Pancreas (tissue), 10 donors: Measurements from ENCODE around the gene CHST8. TPM values are rescaled to one million over a fixed set of nuclear protein-coding genes. Genes with fewer than 3 reads are reported as not detected.

Source experiments
- ATAC-seq, 4 donors: fragments of 200-7000 bp; cut with Tn5 transposase; one replicate each; pipeline versions ENCODE4 v1.8.0 to v1.9.1; 2020; ENCODE audit warnings: mild to moderate bottlenecking in 4 of 4, moderate library complexity in 4 of 4
- DNase-seq, 6 donors: peaks; one replicate each; pipeline ENCODE4 v3.0.0-alpha.2; 2020
- FAIRE-seq: peaks from 2 replicates; lab custom pipeline; 2012; peaks lifted over from hg19 to GRCh38; lab: Jason Lieb, UNC
- H3K27ac ChIP-seq, 4 donors: fragments of 200-600 bp; sonication (generic); 1 replicate in 3 of 4; 2 replicates in 1 of 4; pipeline versions ENCODE4 v1.5.0 to v1.8.0; 2020
- H3K27me3 ChIP-seq, 4 donors: fragments of 200-600 bp; one replicate each; pipeline ENCODE4 v1.8.0; 2021
- H3K36me3 ChIP-seq, 3 donors: fragments of 200-600 bp; sonication (generic) in 1 of 3; one replicate each; pipeline versions ENCODE4 v1.5.0 to v1.8.0; 2020 to 2021
- H3K4me1 ChIP-seq, 3 donors: fragments of 200-600 bp; one replicate each; pipeline ENCODE4 v1.8.0; 2021
- H3K4me3 ChIP-seq, 4 donors: fragments of 200-600 bp; sonication (generic) in 2 of 4; one replicate each; pipeline versions ENCODE4 v1.5.0 to v1.8.0; 2020 to 2021
- H3K9me3 ChIP-seq, 4 donors: fragments of 200-600 bp; one replicate each; pipeline ENCODE4 v1.8.0; 2021
- WGBS, 2 donors: extraction: QIAGEN DNeasy Blood & Tissue Kit; methylation state at CpG; one replicate each; pipeline ENCODE4 v1.1.7; 2013; 5-methylcytosine and 5-hydroxymethylcytosine counted together
- intact Hi-C, 3 donors: fragments of 100-400 bp; cut with DNase I; formaldehyde crosslinking; loops; one replicate each; pipeline versions ENCODE4 v1.11.1 to v1.14.2; 2022
- polyA plus RNA-seq, 2 donors: library from polyadenylated mRNA; stranded (reverse); fragments of 200-250 nt; gene quantifications; one replicate each; pipeline ENCODE4 v1.2.3, GENCODE V29; 2013
- total RNA-seq, 6 donors: library from RNA; stranded (reverse); fragmentation: NEBNext Ultra II Directional in 4 of 6; extraction: Animal tissue kit (Norgen Biotek cat#: 25700) in 4 of 6; gene quantifications; one replicate each; pipeline versions ENCODE4 v1.2.1 to v1.2.4, GENCODE V29; 2021 to 2023
- TF ChIP-seq, protein P1 (sequence below), 4 donors: fragments of 200-600 bp; sonication (generic) in 3 of 4; IDR thresholded peaks; one replicate each; pipeline versions ENCODE4 v1.5.0 to v1.8.0; 2021; ENCODE audit warnings: antibody characterized with exemption in 4 of 4
- donor health status: healthy with polysubstance abuse.
- donor health status: DM: no; HTN: no; CAD: no; lungs with moderate emphysema.
- donor health status: DM: no; HTN: no; CAD: no.
- donor health status: control.
- donor health status: control.
- donor health status: Bipolar disorder and iron deficiency.
- donor health status: DM: yes; HTN: yes; CAD: no.
- donor health status: DM: no; HTN: no; CAD: no.
- donor health status: DM: no; HTN: no; CAD: no.
- donor health status: DM: yes; HTN: yes; CAD: no.

CHST8 gene
- total and polyA plus RNA-seq, 8 donors = 0.41 to 3.6 (median 0.89) TPM

- Histone ChIP-seq H3K36me3 (no peaks in the 10 kb centered on the region), H3K4me3 (no peak overlapping the region), H3K4me1 (no peaks in the 10 kb centered on the region), H3K27ac (no peak overlapping the region), H3K9me3 (no peaks in the 10 kb centered on the region), H3K27me3 (no peaks in the 10 kb centered on the region)
- intact Hi-C loops = no loop called here
- TF ChIP-seq, protein P1, sequence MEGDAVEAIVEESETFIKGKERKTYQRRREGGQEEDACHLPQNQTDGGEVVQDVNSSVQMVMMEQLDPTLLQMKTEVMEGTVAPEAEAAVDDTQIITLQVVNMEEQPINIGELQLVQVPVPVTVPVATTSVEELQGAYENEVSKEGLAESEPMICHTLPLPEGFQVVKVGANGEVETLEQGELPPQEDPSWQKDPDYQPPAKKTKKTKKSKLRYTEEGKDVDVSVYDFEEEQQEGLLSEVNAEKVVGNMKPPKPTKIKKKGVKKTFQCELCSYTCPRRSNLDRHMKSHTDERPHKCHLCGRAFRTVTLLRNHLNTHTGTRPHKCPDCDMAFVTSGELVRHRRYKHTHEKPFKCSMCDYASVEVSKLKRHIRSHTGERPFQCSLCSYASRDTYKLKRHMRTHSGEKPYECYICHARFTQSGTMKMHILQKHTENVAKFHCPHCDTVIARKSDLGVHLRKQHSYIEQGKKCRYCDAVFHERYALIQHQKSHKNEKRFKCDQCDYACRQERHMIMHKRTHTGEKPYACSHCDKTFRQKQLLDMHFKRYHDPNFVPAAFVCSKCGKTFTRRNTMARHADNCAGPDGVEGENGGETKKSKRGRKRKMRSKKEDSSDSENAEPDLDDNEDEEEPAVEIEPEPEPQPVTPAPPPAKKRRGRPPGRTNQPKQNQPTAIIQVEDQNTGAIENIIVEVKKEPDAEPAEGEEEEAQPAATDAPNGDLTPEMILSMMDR (IDR thresholded peaks at IDR 0.05) = no peak
- peak in 1 of 6 donors; percentile 22 for DNase-seq
- 94 to 96% methylated on average over 11 of the region's 11 CpGs for WGBS, 2 donors
- no peak for FAIRE-seq
- ATAC-seq = no peak
These were observed 189.1 kb downstream of the CHST8 start for GRCh38 chr19:33810821-33811220.

- no peak for FAIRE-seq
- intact Hi-C loops = no loop called here
- no peak for ATAC-seq
- H3K4me1 ChIP-seq = no peaks in the 10 kb centered on the region
- peak in 2 of 6 donors; percentile 43 to 55 for DNase-seq
- 95 to 96% methylated on average over 41 of the region's 41 CpGs for WGBS, 2 donors
- no peaks in the 10 kb centered on the region for H3K36me3 ChIP-seq
- H3K27ac ChIP-seq = no peak overlapping the region
- TF ChIP-seq, protein P1 (IDR thresholded peaks at IDR 0.05) = no peak
- no peaks in the 10 kb centered on the region for H3K9me3 ChIP-seq
- no peaks in the 10 kb centered on the region for H3K27me3 ChIP-seq
- H3K4me3 ChIP-seq = no peak overlapping the region
These were observed 189.5 kb downstream of the CHST8 start for GRCh38 chr19:33811246-33811645.

DNA sequence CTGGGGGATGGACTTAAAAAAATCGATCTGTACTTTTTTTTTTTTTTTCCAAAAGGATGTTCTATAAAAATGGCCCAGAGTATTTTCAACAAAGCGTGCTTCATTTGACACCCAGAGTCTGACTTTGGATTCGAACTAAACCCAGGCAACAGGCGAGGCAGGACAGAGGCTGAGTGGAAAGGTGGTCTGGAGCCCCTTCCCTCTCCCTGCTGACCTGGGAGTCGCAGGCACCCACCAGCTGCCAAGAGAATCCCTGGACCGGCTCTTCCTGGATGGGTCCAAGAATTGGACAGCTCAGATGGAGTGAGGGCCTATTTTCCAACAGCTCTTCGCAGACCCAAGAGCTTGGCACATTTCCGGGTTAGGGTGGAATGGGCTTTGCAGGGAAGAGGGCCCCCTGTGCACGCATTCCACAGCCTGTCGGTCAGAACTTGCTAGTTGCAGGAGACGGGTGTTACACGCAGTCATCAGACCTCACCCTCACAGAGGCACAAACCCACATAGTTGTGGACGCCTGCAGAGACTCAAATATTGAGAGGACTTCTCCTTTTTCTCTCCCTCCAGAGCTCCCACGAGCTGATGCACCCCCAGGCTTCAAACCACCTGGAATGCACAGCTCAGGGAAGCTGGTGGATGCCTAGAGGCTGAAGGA, 190.1 kb downstream of the CHST8 start:
- no peak for FAIRE-seq
- intact Hi-C loops = no loop called here
- ATAC-seq = no peak
- Histone ChIP-seq H3K4me1 (no peaks in the 10 kb centered on the region), H3K36me3 (no peaks in the 10 kb centered on the region), H3K4me3 (no peak overlapping the region), H3K27ac (no peak overlapping the region), H3K9me3 (no peaks in the 10 kb centered on the region), H3K27me3 (no peaks in the 10 kb centered on the region)
- 82 to 87% methylated on average over 14 of the region's 14 CpGs for WGBS, 2 donors
- DNase-seq = peak in 3 of 6 donors; percentile 3 to 33 (median 15)
- TF ChIP-seq, protein P1 (IDR thresholded peaks at IDR 0.05) = no peak

DNA sequence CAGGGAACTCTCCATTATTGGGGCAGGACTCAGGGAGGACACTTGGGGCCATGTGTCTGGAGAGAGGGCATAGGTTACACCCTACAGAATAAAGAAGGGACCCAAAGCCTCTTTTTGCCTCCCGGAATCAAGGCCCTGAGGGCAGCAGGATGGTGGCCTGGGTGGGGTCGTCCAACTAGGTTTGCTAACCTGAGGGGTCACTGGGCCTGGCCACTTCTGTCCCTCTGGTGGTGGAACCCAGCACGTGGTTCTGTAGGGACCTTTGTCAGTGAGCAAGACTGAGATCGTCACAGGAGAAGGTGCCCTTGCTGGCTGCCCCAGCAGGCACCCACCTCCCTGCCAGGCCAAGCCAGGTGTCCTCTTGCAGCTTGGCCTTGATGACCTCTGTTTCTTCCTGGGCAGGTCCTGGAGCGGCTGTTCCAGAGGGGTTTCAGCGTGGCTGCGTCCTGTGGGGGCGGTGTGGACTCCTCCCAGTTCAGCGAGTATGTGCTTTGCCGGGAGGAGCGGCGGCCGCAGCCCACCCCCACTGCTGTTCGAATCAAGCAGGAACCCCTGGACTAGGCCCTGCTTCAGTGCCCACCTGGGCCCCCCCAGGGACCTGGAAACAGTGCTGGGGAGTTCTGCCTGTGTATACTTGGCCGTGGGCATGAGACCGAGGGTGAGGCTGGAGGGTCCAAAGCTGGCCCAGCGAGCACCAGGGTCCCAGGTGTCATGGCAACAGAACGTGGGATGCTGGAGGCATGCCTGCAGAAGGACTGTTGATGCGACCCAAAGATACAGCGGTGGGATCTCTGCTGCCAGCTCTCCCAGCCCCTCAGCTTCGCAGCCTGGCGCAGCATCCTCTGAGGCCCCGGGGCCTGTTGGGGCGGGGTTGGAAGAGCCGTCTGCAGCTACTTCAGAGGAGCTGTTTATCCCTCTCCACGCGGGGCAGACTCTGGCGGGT, 190.9 kb downstream of the CHST8 start:
- H3K4me3 ChIP-seq = no peak overlapping the region
- H3K27ac ChIP-seq = no peak overlapping the region
- H3K9me3 ChIP-seq = no peaks in the 10 kb centered on the region
- no peaks in the 10 kb centered on the region for H3K36me3 ChIP-seq
- TF ChIP-seq, protein P1 (IDR thresholded peaks at IDR 0.05) = no peak
- ATAC-seq (no peak), DNase-seq (peak in 3 of 6 donors; percentile 7 to 59 (median 41)), FAIRE-seq (no peak)
- H3K27me3 ChIP-seq = no peaks in the 10 kb centered on the region
- intact Hi-C loops = no loop called here
- H3K4me1 ChIP-seq = no peaks in the 10 kb centered on the region
- WGBS, 2 donors = 89 to 91% methylated on average over 28 of the region's 28 CpGs
